Calu3 (cell line): ENCODE measurements around the gene NECTIN1. TPM values are rescaled to one million over a fixed set of nuclear protein-coding genes. Genes with fewer than 3 reads are reported as not detected.

Source experiments
- BruUV-seq: library from RNA; stranded (reverse); fragments of 400-500 nt; replicated peaks from 2 replicates; lab custom pipeline; 2021; lab: Mats Ljungman, UMichigan
- CTCF ChIA-PET: fragments of 300-600 bp; sonication (Branson Sonifier 250); formaldehyde crosslinking; loops from one replicate; lab custom pipeline; 2022; ENCODE audit warnings: antibody characterized with exemption; lab: Charles Lee
- DNase-seq: peaks from one replicate; pipeline ENCODE4 v3.0.0; 2022
- H3K27ac Mint-ChIP-seq: one replicate; pipeline ENCODE4 v1.8.0; 2022; ENCODE audit warnings: mixed read lengths; ENCODE audit not compliant: unreplicated experiment
- H3K27me3 Mint-ChIP-seq: one replicate; pipeline ENCODE4 v1.8.0; 2022; ENCODE audit warnings: mixed read lengths; ENCODE audit not compliant: unreplicated experiment
- H3K36me3 Mint-ChIP-seq: one replicate; pipeline ENCODE4 v1.8.0; 2022; ENCODE audit warnings: mild to moderate bottlenecking, moderate library complexity, mixed read lengths; ENCODE audit not compliant: insufficient read depth, unreplicated experiment
- H3K4me1 Mint-ChIP-seq: one replicate; pipeline ENCODE4 v1.8.0; 2022; ENCODE audit warnings: mild to moderate bottlenecking, low read depth, mixed read lengths; ENCODE audit not compliant: unreplicated experiment
- H3K4me3 Mint-ChIP-seq: one replicate; pipeline ENCODE4 v1.8.0; 2022; ENCODE audit warnings: mild to moderate bottlenecking, low read depth, moderate library complexity, mixed read lengths; ENCODE audit not compliant: unreplicated experiment
- H3K9me3 Mint-ChIP-seq: one replicate; pipeline ENCODE4 v1.8.0; 2022; ENCODE audit warnings: low read depth, mixed read lengths; ENCODE audit not compliant: unreplicated experiment
- CTCF ChIP-seq: fragments of 200-600 bp; IDR thresholded peaks from one replicate; pipeline ENCODE4 v1.8.0; 2022; ENCODE audit warnings: antibody characterized with exemption; ENCODE audit not compliant: unreplicated experiment
- intact Hi-C: fragments of 100-400 bp; cut with micrococcal nuclease; formaldehyde crosslinking; loops from one replicate; pipeline ENCODE4 v1.10.0; 2022; ENCODE audit not compliant: unreplicated experiment
- total RNA-seq: library from RNA; stranded (reverse); gene quantifications from 2 replicates; pipeline ENCODE4 v1.2.3, GENCODE V29; 2022

The NECTIN1 gene
- total RNA-seq, 1 experiment from 2014 or later: 22.1 TPM

GRCh38 chr11:119643876-119644225 lies 85.1 kb downstream of the NECTIN1 start:
- CTCF ChIA-PET: no interaction called here
- Mint-ChIP-seq H3K4me3 (no peak overlapping the region), H3K27me3 (peaks cover 14% of the 10 kb centered on the region), H3K9me3 (no peaks in the 10 kb centered on the region), H3K27ac (no peak overlapping the region), H3K36me3 (no peaks in the 10 kb centered on the region), H3K4me1 (no peaks in the 10 kb centered on the region)
- no peak for TF ChIP-seq CTCF
- no TSS peak for BruUV-seq
- DNase-seq: no peak
- intact Hi-C loops: loop anchor here (10.0 kb wide), 1 partner anchor 159 kb away; no protein-coding TSS in a partner anchor

GRCh38 chr11:119643212-119643875 lies 85.7 kb downstream of the NECTIN1 start:
- CTCF ChIA-PET: no interaction called here
- Mint-ChIP-seq H3K27me3 (peaks cover 14% of the 10 kb centered on the region), H3K4me3 (no peak overlapping the region), H3K4me1 (no peaks in the 10 kb centered on the region), H3K27ac (no peak overlapping the region), H3K9me3 (no peaks in the 10 kb centered on the region), H3K36me3 (no peaks in the 10 kb centered on the region)
- no TSS peak for BruUV-seq
- DNase-seq: no peak
- no peak for TF ChIP-seq CTCF
- intact Hi-C loops: loop anchor here (10.0 kb wide), 1 partner anchor 159 kb away; no protein-coding TSS in a partner anchor

- CTCF ChIA-PET: interaction anchor here (0.6 to 0.9 kb wide), 4 partner anchors 12 to 304 kb away, joined by 3 to 4 read pairs (median 3); no protein-coding TSS in a partner anchor
- TF ChIP-seq CTCF: peak; percentile 70
- Mint-ChIP-seq H3K4me3 (no peak overlapping the region), H3K27me3 (peaks cover 14% of the 10 kb centered on the region), H3K9me3 (no peaks in the 10 kb centered on the region), H3K36me3 (no peaks in the 10 kb centered on the region), H3K4me1 (no peaks in the 10 kb centered on the region), H3K27ac (no peak overlapping the region)
- BruUV-seq: no TSS peak
- intact Hi-C loops: loop anchor here (10.0 kb wide), 1 partner anchor 157 kb away; no protein-coding TSS in a partner anchor
- DNase-seq: peak; percentile 33
Measured at GRCh38 chr11:119641983-119642745, 86.8 kb downstream of the NECTIN1 start.

GRCh38 chr11:119640541-119640940 lies 88.5 kb downstream of the NECTIN1 start:
- Mint-ChIP-seq H3K27me3 (peaks cover 11% of the 10 kb centered on the region), H3K4me1 (no peaks in the 10 kb centered on the region), H3K9me3 (no peaks in the 10 kb centered on the region), H3K36me3 (no peaks in the 10 kb centered on the region), H3K27ac (no peak overlapping the region), H3K4me3 (no peak overlapping the region)
- intact Hi-C loops: loop anchor here (10.0 kb wide), 1 partner anchor 156 kb away; no protein-coding TSS in a partner anchor
- no peak for DNase-seq
- BruUV-seq: no TSS peak
- TF ChIP-seq CTCF: no peak
- CTCF ChIA-PET: no interaction called here
